GM19023 (cell line): ENCODE data around the gene CMTM1.
"Not testable (repeated sequence)": the region's sequence is repeated elsewhere in the genome, so short reads cannot be mapped to it uniquely, and the experiment has no call there.

Experiments used
- ATAC-seq: cut with Tn5 transposase; IDR thresholded peaks from one replicate; pipeline ENCODE4 v1.9.1; 2021; ENCODE audit warnings: mild to moderate bottlenecking, moderate library complexity; ENCODE audit not compliant: unreplicated experiment

The CMTM1 gene

GRCh38 chr16:66610111-66610820, 44.0 kb downstream of the CMTM1 start:
- no peak for ATAC-seq

- not testable (repeated sequence) for ATAC-seq
These were observed 45.7 kb downstream of the CMTM1 start for GRCh38 chr16:66611911-66612310.

GRCh38 chr16:66612422-66612821, 46.2 kb downstream of the CMTM1 start:
- no peak for ATAC-seq

GRCh38 chr16:66614161-66614802, 48.0 kb downstream of the CMTM1 start:
- ATAC-seq, result no peak

GRCh38 chr16:66616169-66616568, 49.9 kb downstream of the CMTM1 start:
- no peak for ATAC-seq

- no peak for ATAC-seq
These were observed 50.4 kb downstream of the CMTM1 start for GRCh38 chr16:66616592-66616991.

- no peak for ATAC-seq
These were observed 50.8 kb downstream of the CMTM1 start for GRCh38 chr16:66617010-66617434.

- no peak for ATAC-seq
These were observed 51.5 kb downstream of the CMTM1 start for GRCh38 chr16:66617728-66618127.

GRCh38 chr16:66618588-66619375, 52.5 kb downstream of the CMTM1 start:
- no peak for ATAC-seq

GRCh38 chr16:66619534-66620428, 53.5 kb downstream of the CMTM1 start:
- no peak for ATAC-seq

GRCh38 chr16:66620429-66620795, 54.2 kb downstream of the CMTM1 start:
- ATAC-seq, result no peak

GRCh38 chr16:66621973-66622372, 55.7 kb downstream of the CMTM1 start:
- ATAC-seq, result no peak

- ATAC-seq, result no peak
These were observed 56.6 kb downstream of the CMTM1 start for GRCh38 chr16:66622863-66623262.

- ATAC-seq, result no peak
These were observed 57.5 kb downstream of the CMTM1 start for GRCh38 chr16:66623755-66624154.

GRCh38 chr16:66627611-66628378, 61.6 kb downstream of the CMTM1 start:
- ATAC-seq, result not testable (repeated sequence)
